ENCODE measurements around the gene SASH1.

DNA sequence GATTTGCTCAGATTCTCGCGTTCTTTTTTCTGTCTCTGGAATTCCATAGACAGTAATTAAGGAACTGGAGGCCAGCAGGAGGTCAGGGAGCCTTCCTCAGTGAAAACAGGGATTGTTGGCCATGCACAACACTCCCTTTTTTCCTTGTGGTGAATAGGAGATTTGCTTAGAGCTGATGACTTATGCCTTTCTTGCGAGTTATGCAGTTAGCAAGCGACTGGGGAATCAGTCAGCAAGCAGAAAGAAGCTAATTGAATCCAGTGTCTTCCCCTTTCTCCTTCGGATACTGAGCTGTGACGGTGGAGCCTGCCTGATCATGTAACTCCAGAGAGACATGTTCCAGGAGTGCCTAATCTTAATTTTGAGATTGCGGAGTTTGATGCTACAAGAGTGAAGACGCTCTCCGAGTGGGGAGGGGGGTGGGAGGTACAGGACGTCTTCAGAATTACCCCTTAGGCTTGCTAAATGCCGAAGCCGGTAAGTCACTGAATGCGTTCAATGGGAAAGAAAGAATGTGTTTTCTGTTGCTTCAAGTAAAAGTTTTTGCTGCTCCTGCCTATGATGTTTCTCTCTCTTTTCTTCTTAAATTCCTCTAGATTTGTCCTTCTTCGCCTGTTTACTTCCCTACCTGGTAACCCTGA, 165.9 kb downstream of the SASH1 start:
- TF ChIP-seq POLR2AphosphoS5 (IDR thresholded peaks at IDR 0.05; ENCODE audit: low read depth, low read length): no peak
- TF ChIP-seq, protein P1, sequence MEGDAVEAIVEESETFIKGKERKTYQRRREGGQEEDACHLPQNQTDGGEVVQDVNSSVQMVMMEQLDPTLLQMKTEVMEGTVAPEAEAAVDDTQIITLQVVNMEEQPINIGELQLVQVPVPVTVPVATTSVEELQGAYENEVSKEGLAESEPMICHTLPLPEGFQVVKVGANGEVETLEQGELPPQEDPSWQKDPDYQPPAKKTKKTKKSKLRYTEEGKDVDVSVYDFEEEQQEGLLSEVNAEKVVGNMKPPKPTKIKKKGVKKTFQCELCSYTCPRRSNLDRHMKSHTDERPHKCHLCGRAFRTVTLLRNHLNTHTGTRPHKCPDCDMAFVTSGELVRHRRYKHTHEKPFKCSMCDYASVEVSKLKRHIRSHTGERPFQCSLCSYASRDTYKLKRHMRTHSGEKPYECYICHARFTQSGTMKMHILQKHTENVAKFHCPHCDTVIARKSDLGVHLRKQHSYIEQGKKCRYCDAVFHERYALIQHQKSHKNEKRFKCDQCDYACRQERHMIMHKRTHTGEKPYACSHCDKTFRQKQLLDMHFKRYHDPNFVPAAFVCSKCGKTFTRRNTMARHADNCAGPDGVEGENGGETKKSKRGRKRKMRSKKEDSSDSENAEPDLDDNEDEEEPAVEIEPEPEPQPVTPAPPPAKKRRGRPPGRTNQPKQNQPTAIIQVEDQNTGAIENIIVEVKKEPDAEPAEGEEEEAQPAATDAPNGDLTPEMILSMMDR (IDR thresholded peaks at IDR 0.05): no peak
